ENCODE results near the gene RERE. TPM values are rescaled to one million over a fixed set of nuclear protein-coding genes. Genes with fewer than 3 reads are reported as not detected.
"Not testable (repeated sequence)": the region's sequence is repeated elsewhere in the genome, so short reads cannot be mapped to it uniquely, and the experiment has no call there.

Gene RERE
- total RNA-seq, 1 experiment from 2014 or later = 55.2 TPM

GRCh38 chr1:8458607-8459006, 358.8 kb downstream of the RERE start:
- Histone ChIP-seq H3K4me2 (ENCODE audit: low read depth, low read length, poor library complexity, severe bottlenecking) (no peak overlapping the region), H4K20me1 (ENCODE audit: insufficient read depth, low read depth, low read length) (no peaks in the 10 kb centered on the region), H3K4me1 (ENCODE audit: low read length) (peaks cover 24% of the 10 kb centered on the region), H3K4me3 (ENCODE audit: low read length) (no peak overlapping the region), H3K27ac (ENCODE audit: low read length) (0 out of 2 replicates have a peak overlapping the region, but pooled peaks have one; percentile 3), H3K79me2 (ENCODE audit: low read length) (peaks cover 4% of the 10 kb centered on the region; the same call in 1 of the 2 replicates), H2AFZ (ENCODE audit: low read length) (no peak overlapping the region), H3K36me3 (ENCODE audit: insufficient read depth, low read length) (no peaks in the 10 kb centered on the region), H3K27me3 (ENCODE audit: low read length) (no peaks in the 10 kb centered on the region), H3K9ac (ENCODE audit: low read length) (no peak overlapping the region), H3K9me2 (replicated peaks; ENCODE audit: insufficient read depth, low read length) (no peaks in the 10 kb centered on the region), H3K9me3 (ENCODE audit: low read length) (no peaks in the 10 kb centered on the region)
- no peak for DNase-seq

GRCh38 chr1:8457760-8458381, 359.6 kb downstream of the RERE start:
- Histone ChIP-seq H3K9ac (ENCODE audit: low read length) (no peak overlapping the region), H3K4me2 (ENCODE audit: low read depth, low read length, poor library complexity, severe bottlenecking) (peak overlapping the region; percentile 18), H2AFZ (ENCODE audit: low read length) (no peak overlapping the region; the same call in 1 of the 2 replicates), H3K27ac (ENCODE audit: low read length) (no peak overlapping the region), H3K4me1 (ENCODE audit: low read length) (peaks cover 20% of the 10 kb centered on the region), H3K9me3 (ENCODE audit: low read length) (no peaks in the 10 kb centered on the region), H3K9me2 (replicated peaks; ENCODE audit: insufficient read depth, low read length) (no peaks in the 10 kb centered on the region), H4K20me1 (ENCODE audit: insufficient read depth, low read depth, low read length) (no peaks in the 10 kb centered on the region), H3K27me3 (ENCODE audit: low read length) (no peaks in the 10 kb centered on the region), H3K79me2 (ENCODE audit: low read length) (peaks cover 4% of the 10 kb centered on the region; the same call in 1 of the 2 replicates), H3K36me3 (ENCODE audit: insufficient read depth, low read length) (no peaks in the 10 kb centered on the region), H3K4me3 (ENCODE audit: low read length) (no peak overlapping the region)
- DNase-seq = no peak

- no peak for DNase-seq
- Histone ChIP-seq H2AFZ (ENCODE audit: low read length) (no peak overlapping the region), H4K20me1 (ENCODE audit: insufficient read depth, low read depth, low read length) (no peaks in the 10 kb centered on the region), H3K27ac (ENCODE audit: low read length) (no peak overlapping the region), H3K27me3 (ENCODE audit: low read length) (no peaks in the 10 kb centered on the region), H3K4me3 (ENCODE audit: low read length) (no peak overlapping the region), H3K9me2 (replicated peaks; ENCODE audit: insufficient read depth, low read length) (no peaks in the 10 kb centered on the region), H3K9me3 (ENCODE audit: low read length) (no peaks in the 10 kb centered on the region), H3K4me2 (ENCODE audit: low read depth, low read length, poor library complexity, severe bottlenecking) (no peak overlapping the region), H3K4me1 (ENCODE audit: low read length) (peaks cover 20% of the 10 kb centered on the region), H3K9ac (ENCODE audit: low read length) (no peak overlapping the region), H3K79me2 (ENCODE audit: low read length) (peaks cover 4% of the 10 kb centered on the region; the same call in 1 of the 2 replicates), H3K36me3 (ENCODE audit: insufficient read depth, low read length) (no peaks in the 10 kb centered on the region)
These were observed 360.4 kb downstream of the RERE start for GRCh38 chr1:8456991-8457390.

GRCh38 chr1:8456308-8456912, 361.0 kb downstream of the RERE start:
- Histone ChIP-seq H3K4me2 (ENCODE audit: low read depth, low read length, poor library complexity, severe bottlenecking) (no peak overlapping the region), H3K9ac (ENCODE audit: low read length) (no peak overlapping the region), H3K4me3 (ENCODE audit: low read length) (no peak overlapping the region), H3K9me2 (replicated peaks; ENCODE audit: insufficient read depth, low read length) (no peaks in the 10 kb centered on the region), H3K36me3 (ENCODE audit: insufficient read depth, low read length) (no peaks in the 10 kb centered on the region), H3K9me3 (ENCODE audit: low read length) (no peaks in the 10 kb centered on the region), H3K79me2 (ENCODE audit: low read length) (peaks cover 9% of the 10 kb centered on the region; the same call in 1 of the 2 replicates), H3K27ac (ENCODE audit: low read length) (no peak overlapping the region), H3K27me3 (ENCODE audit: low read length) (no peaks in the 10 kb centered on the region), H3K4me1 (ENCODE audit: low read length) (peaks cover 20% of the 10 kb centered on the region), H2AFZ (ENCODE audit: low read length) (no peak overlapping the region), H4K20me1 (ENCODE audit: insufficient read depth, low read depth, low read length) (no peaks in the 10 kb centered on the region)
- DNase-seq = peak; percentile 12

GRCh38 chr1:8455700-8456307, 361.6 kb downstream of the RERE start:
- no peaks in the 10 kb centered on the region for H3K27me3 ChIP-seq (ENCODE audit: low read length)
- DNase-seq = peak; percentile 38
- no peak overlapping the region for H3K9ac ChIP-seq (ENCODE audit: low read length)
- no peaks in the 10 kb centered on the region for H3K9me2 ChIP-seq (replicated peaks; ENCODE audit: insufficient read depth, low read length)
- H4K20me1 ChIP-seq (ENCODE audit: insufficient read depth, low read depth, low read length) = no peaks in the 10 kb centered on the region
- H3K4me1 ChIP-seq (ENCODE audit: low read length) = peaks cover 21% of the 10 kb centered on the region
- H3K27ac ChIP-seq (ENCODE audit: low read length) = no peak overlapping the region
- H3K36me3 ChIP-seq (ENCODE audit: insufficient read depth, low read length) = no peaks in the 10 kb centered on the region
- H3K4me2 ChIP-seq (ENCODE audit: low read depth, low read length, poor library complexity, severe bottlenecking) = no peak overlapping the region
- H3K79me2 ChIP-seq (ENCODE audit: low read length) = peaks cover 10% of the 10 kb centered on the region; the same call in 1 of the 2 replicates
- H3K4me3 ChIP-seq (ENCODE audit: low read length) = no peak overlapping the region
- no peak overlapping the region for H2AFZ ChIP-seq (ENCODE audit: low read length)
- no peaks in the 10 kb centered on the region for H3K9me3 ChIP-seq (ENCODE audit: low read length)

- H3K9ac ChIP-seq (ENCODE audit: low read length) = no peak overlapping the region
- no peak overlapping the region for H3K4me3 ChIP-seq (ENCODE audit: low read length)
- no peaks in the 10 kb centered on the region for H3K9me3 ChIP-seq (ENCODE audit: low read length)
- H3K27ac ChIP-seq (ENCODE audit: low read length) = no peak overlapping the region
- H4K20me1 ChIP-seq (ENCODE audit: insufficient read depth, low read depth, low read length) = no peaks in the 10 kb centered on the region
- 0 out of 2 replicates have a peak, but pooled peaks cover 7% of the 10 kb centered on the region for H3K79me2 ChIP-seq (ENCODE audit: low read length)
- peaks cover 14% of the 10 kb centered on the region for H3K4me1 ChIP-seq (ENCODE audit: low read length)
- no peaks in the 10 kb centered on the region for H3K27me3 ChIP-seq (ENCODE audit: low read length)
- H2AFZ ChIP-seq (ENCODE audit: low read length) = no peak overlapping the region
- DNase-seq = no peak
- H3K36me3 ChIP-seq (ENCODE audit: insufficient read depth, low read length) = no peaks in the 10 kb centered on the region
- H3K4me2 ChIP-seq (ENCODE audit: low read depth, low read length, poor library complexity, severe bottlenecking) = no peak overlapping the region
- no peaks in the 10 kb centered on the region for H3K9me2 ChIP-seq (replicated peaks; ENCODE audit: insufficient read depth, low read length)
These were observed 367.1 kb downstream of the RERE start for GRCh38 chr1:8450312-8450711.

GRCh38 chr1:8448911-8449661, 368.4 kb downstream of the RERE start:
- Histone ChIP-seq H3K9me3 (ENCODE audit: low read length) (no peaks in the 10 kb centered on the region), H3K4me2 (ENCODE audit: low read depth, low read length, poor library complexity, severe bottlenecking) (no peak overlapping the region), H3K79me2 (ENCODE audit: low read length) (0 out of 2 replicates have a peak, but pooled peaks cover 7% of the 10 kb centered on the region), H3K4me3 (ENCODE audit: low read length) (no peak overlapping the region), H3K36me3 (ENCODE audit: insufficient read depth, low read length) (no peaks in the 10 kb centered on the region), H3K4me1 (ENCODE audit: low read length) (peaks cover 14% of the 10 kb centered on the region), H3K9me2 (replicated peaks; ENCODE audit: insufficient read depth, low read length) (no peaks in the 10 kb centered on the region), H3K9ac (ENCODE audit: low read length) (no peak overlapping the region), H3K27ac (ENCODE audit: low read length) (no peak overlapping the region; the same call in 1 of the 2 replicates), H2AFZ (ENCODE audit: low read length) (no peak overlapping the region), H4K20me1 (ENCODE audit: insufficient read depth, low read depth, low read length) (no peaks in the 10 kb centered on the region), H3K27me3 (ENCODE audit: low read length) (no peaks in the 10 kb centered on the region)
- no peak for DNase-seq

GRCh38 chr1:8448505-8448904, 368.9 kb downstream of the RERE start:
- H3K27me3 ChIP-seq (ENCODE audit: low read length); H3K9me3 ChIP-seq (ENCODE audit: low read length); H3K27ac ChIP-seq (ENCODE audit: low read length); H3K9ac ChIP-seq (ENCODE audit: low read length); H3K4me2 ChIP-seq (ENCODE audit: low read depth, low read length, poor library complexity, severe bottlenecking); H3K4me3 ChIP-seq (ENCODE audit: low read length); DNase-seq; H3K79me2 ChIP-seq (ENCODE audit: low read length); H3K9me2 ChIP-seq (replicated peaks; ENCODE audit: insufficient read depth, low read length); H2AFZ ChIP-seq (ENCODE audit: low read length); H4K20me1 ChIP-seq (ENCODE audit: insufficient read depth, low read depth, low read length); H3K36me3 ChIP-seq (ENCODE audit: insufficient read depth, low read length): not testable (repeated sequence)
- peaks cover 20% of the 10 kb centered on the region for H3K4me1 ChIP-seq (ENCODE audit: low read length)

Data from Karpas-422 (cell line).